Left cardiac atrium (tissue), 4 donors: Measurements from ENCODE around the gene NSUN3. TPM values are rescaled to one million over a fixed set of nuclear protein-coding genes. Genes with fewer than 3 reads are reported as not detected.

ENCODE experiments used
- ATAC-seq, 2 donors: fragments of 200-7000 bp; cut with Tn5 transposase; one replicate each; pipeline ENCODE4 v1.9.1; 2020; ENCODE audit warnings: mild to moderate bottlenecking in 2 of 2, moderate library complexity in 2 of 2
- DNase-seq: peaks from one replicate; pipeline ENCODE4 v3.0.0-alpha.2; 2020
- intact Hi-C, 2 donors: fragments of 100-400 bp; cut with DNase I; formaldehyde crosslinking; loops; one replicate each; pipeline versions ENCODE4 v1.14.1 to v1.15.1; 2022 to 2023
- total RNA-seq, 2 donors: library from RNA; stranded (reverse); fragmentation: NEBNext Ultra II Directional; extraction: Animal tissue kit (Norgen Biotek cat#: 25700); gene quantifications; one replicate each; pipeline ENCODE4 v1.2.1, GENCODE V29; 2021
- donor health status: DM: no; HTN: yes; CAD: no.
- donor health status: DM: no; HTN: yes; CAD: no; lungs with severe emphysema.
- donor health status: DM: yes; HTN: yes; CAD: no.
- donor health status: Dilated cardiomyopathy.

The NSUN3 gene
- total RNA-seq, 2 donors from 2014 or later, result 6.6 to 9.8 TPM

DNA sequence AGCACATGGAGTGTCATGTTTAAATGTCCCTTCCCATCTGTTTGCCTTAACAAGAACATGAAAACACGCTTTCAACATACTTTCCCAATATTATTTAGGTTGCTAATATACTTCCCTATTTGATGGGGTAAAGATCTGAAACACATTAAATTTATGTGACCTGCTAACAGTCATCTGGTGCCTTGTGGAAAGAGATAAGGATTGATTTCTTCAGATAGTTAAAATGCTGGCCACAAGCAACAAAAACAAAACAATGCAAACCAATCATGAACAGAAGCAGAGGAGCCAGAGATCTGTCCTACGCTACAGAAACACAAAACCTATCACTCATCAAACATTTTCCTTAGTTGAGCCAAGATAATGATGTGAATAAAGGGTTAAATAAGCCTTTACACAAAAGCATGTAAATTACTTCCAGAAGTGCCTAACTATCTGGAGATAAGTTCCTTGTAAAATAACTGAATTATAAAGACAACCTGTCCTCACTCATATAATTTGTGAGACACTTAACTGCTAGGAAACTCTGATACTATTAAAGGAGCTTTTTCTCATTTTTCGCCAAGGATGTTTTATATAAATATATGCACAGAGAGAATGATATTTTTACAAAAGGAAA, 109.9 kb downstream of the NSUN3 start:
- ATAC-seq (no peak), DNase-seq (no peak)
- intact Hi-C loops, result no loop called here

DNA sequence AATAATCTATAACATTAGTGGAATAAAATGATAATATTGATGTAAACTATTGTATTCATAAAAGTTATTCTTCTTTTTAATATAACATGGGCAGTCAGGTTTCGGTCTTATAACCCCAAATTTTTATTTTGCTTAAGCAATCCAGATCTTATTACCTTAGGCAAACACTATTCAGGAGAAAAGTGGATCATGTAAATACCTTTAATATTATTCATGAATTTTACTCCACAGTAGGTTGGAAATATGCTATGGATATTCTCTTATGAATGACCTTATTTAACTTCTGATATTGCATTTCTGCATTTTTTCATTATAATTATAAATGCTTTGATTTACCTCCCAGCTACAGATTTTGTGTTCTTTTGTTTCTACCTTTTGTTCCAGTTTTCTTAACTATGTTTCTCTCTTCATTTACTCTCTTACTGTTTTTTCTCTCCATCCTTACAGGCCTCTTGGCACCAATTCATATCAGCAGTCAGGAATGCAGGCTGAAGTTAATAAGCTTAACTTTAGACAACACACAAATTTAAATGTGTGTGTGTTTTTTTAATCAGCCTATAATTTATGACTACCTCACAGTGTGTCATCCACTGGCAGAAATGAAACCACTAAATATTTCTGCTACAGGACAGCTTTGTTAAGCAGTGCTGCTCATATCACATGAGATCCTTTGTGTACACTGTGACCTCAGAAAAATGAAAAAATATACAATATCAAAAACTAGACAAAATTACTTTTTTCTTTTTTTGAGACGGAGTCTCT, 111.0 kb downstream of the NSUN3 start:
- peak in 1 of 2 donors; percentile 29 for ATAC-seq
- DNase-seq, result no peak
- intact Hi-C loops, result no loop called here

DNA sequence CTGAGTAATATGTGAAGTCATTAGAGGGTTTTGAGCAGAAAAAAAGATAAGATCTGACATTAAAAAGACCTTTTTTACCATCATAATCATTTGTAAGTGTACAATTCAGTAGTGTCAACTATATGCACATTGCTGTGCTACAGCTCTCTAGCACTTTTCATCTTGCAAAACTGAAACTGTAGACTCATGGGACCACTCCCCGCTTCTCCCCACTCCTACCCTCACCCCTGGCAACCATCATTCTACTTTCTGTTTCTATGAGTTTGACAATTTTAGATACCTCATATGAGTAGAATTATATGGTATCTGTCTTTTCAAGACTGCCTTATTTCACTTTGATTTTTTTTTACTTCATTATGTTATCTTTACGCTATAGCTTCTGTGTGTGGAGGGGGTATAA, 112.8 kb downstream of the NSUN3 start:
- intact Hi-C loops, result no loop called here

DNA sequence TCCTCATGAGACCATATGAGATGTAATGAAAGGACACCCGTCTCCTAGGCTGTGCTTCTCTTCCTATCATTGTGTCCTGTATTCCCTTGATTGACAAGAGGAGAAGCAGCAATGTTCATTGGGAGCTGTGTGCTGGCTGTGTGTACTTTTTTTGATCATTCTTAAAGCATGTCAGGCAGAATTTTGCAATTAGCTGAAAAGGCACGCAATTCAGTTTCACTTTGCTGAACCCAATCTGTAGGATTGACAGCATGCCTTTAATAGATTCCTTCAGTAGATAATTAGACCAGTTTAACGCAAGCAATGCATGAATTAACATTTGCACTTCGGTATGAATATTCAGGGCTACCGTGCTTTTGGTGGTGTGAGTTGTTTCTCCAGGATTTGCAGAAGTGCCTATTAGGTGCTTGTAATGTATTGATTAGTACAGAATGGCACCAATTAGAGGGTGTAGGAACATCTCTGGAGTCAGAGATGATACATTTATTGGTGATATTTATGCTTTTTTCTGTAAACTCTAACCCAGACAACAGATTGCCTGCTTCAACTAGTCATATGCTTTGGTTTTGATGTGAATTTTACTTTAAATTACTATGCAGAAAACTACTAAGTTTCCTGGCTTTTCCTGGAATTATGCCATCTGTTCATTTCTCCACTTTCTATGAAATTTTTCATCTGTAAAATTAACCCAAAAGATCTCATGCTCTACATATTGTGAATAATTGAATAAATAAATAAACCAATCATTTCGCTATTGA, 114.3 kb downstream of the NSUN3 start:
- intact Hi-C loops, result no loop called here
- ATAC-seq, result no peak

More for the DNA sequence above, 112.8 kb downstream of the NSUN3 start:
- ATAC-seq (no peak), DNase-seq (no peak)

More for the DNA sequence above, 114.3 kb downstream of the NSUN3 start:
- no peak for DNase-seq

Other genes with a start within 250 kb of the NSUN3 start
- gene PROS1, start 89.2 kb upstream of the NSUN3 start, total RNA-seq, result 10 to 100 TPM; 41.1 to 56.0 TPM
- 1 to 10 TPM; 6.7 to 8.6 TPM for gene ARL13B, start 82.9 kb upstream of the NSUN3 start, total RNA-seq
- not detected for gene STX19, start 34.5 kb upstream of the NSUN3 start, total RNA-seq
- 1 to 10 TPM; 3.8 to 4.0 TPM for gene DHFR2, start 145 bp upstream of the NSUN3 start, total RNA-seq